ENCODE data around the gene COL5A1. TPM values are rescaled to one million over a fixed set of nuclear protein-coding genes. Genes with fewer than 3 reads are reported as not detected.

Gene COL5A1
- polyA plus RNA-seq, 3 donors, result 0.01 TPM; not detected in 2

GRCh38 chr9:134765785-134766184, 124.2 kb downstream of the COL5A1 start:
- peaks cover 25 to 55% (median 42%) of the 10 kb centered on the region in 3 donors for H3K27me3 Mint-ChIP-seq (ENCODE audit: low read depth in 3 of 3)
- Histone ChIP-seq H3K9ac (ENCODE audit: insufficient read depth, low read length, poor library complexity, severe bottlenecking) (no peak overlapping the region), H3K79me2 (ENCODE audit: insufficient read depth, low read length) (no peaks in the 10 kb centered on the region), H3K4me1 (ENCODE audit: control insufficient read depth in 1 of 2, insufficient read depth in 2 of 2, low read length in 2 of 2) (no peaks in the 10 kb centered on the region), H3K4me2 (replicated peaks; ENCODE audit: extremely low read depth, low read length, poor library complexity, severe bottlenecking) (no peak overlapping the region), H3K4me3 (replicated peaks in 1 of 3; ENCODE audit: low read depth in 2 of 3, low read length in 3 of 3) (no peak overlapping the region), H4K20me1 (ENCODE audit: insufficient read depth, low read length) (no peaks in the 10 kb centered on the region), H2AFZ (ENCODE audit: insufficient read depth, low read depth, low read length, poor library complexity, severe bottlenecking) (no peak overlapping the region), H3K9me3 (replicated peaks in 1 of 2; ENCODE audit: control insufficient read depth in 1 of 2, insufficient read depth in 1 of 2, low read length in 2 of 2) (peaks cover 0 to 2% of the 10 kb centered on the region in 2 donors), H3K36me3 (replicated peaks in 1 of 2; ENCODE audit: control insufficient read depth in 1 of 2, insufficient read depth in 2 of 2, low read length in 2 of 2) (no peaks in the 10 kb centered on the region), H3K27ac (ENCODE audit: low read depth in 1 of 2, low read length in 2 of 2) (no peak overlapping the region), H3K27me3 (ENCODE audit: control insufficient read depth in 2 of 2, insufficient read depth in 2 of 2, low read length in 2 of 2) (peaks cover 2 to 48% of the 10 kb centered on the region in 2 donors)
- no peak overlapping the region for H3K4me3 Mint-ChIP-seq
- no peak overlapping the region for H3K27ac Mint-ChIP-seq
- intact Hi-C loops (cut with micrococcal nuclease), result no loop called here
- no peaks in the 10 kb centered on the region for H3K4me1 Mint-ChIP-seq
- no peaks in the 10 kb centered on the region for H3K36me3 Mint-ChIP-seq
- 65% methylated on average over 15 of the region's 15 CpGs for WGBS (ENCODE audit: insufficient coverage)
- TF ChIP-seq CTCF (IDR thresholded peaks at IDR 0.05), result no peak
- peaks cover 0 to 5% (median 2%) of the 10 kb centered on the region in 7 donors for H3K9me3 Mint-ChIP-seq
- DNase-seq, result no peak

- H3K4me3 ChIP-seq (replicated peaks in 1 of 3; ENCODE audit: low read depth in 2 of 3, low read length in 3 of 3), result no peak overlapping the region
- Mint-ChIP-seq H3K27me3 (ENCODE audit: low read depth in 3 of 3) (peaks cover 33 to 63% (median 47%) of the 10 kb centered on the region in 3 donors), H3K4me3 (peak overlapping the region in 1 of 2 donors; percentile 72), H3K36me3 (no peaks in the 10 kb centered on the region), H3K4me1 (no peaks in the 10 kb centered on the region), H3K9me3 (peaks cover 0 to 2% (median 0%) of the 10 kb centered on the region in 7 donors), H3K27ac (no peak overlapping the region)
- DNase-seq, result no peak
- H2AFZ ChIP-seq (ENCODE audit: insufficient read depth, low read depth, low read length, poor library complexity, severe bottlenecking), result no peak overlapping the region
- H3K4me2 ChIP-seq (replicated peaks; ENCODE audit: extremely low read depth, low read length, poor library complexity, severe bottlenecking), result no peak overlapping the region
- peaks cover 3 to 56% of the 10 kb centered on the region in 2 donors for H3K27me3 ChIP-seq (ENCODE audit: control insufficient read depth in 2 of 2, insufficient read depth in 2 of 2, low read length in 2 of 2)
- H3K4me1 ChIP-seq (ENCODE audit: control insufficient read depth in 1 of 2, insufficient read depth in 2 of 2, low read length in 2 of 2), result no peaks in the 10 kb centered on the region
- no peak overlapping the region for H3K27ac ChIP-seq (ENCODE audit: low read depth in 1 of 2, low read length in 2 of 2)
- TF ChIP-seq CTCF (IDR thresholded peaks at IDR 0.05), result no peak
- no peak overlapping the region for H3K9ac ChIP-seq (ENCODE audit: insufficient read depth, low read length, poor library complexity, severe bottlenecking)
- no peaks in the 10 kb centered on the region for H3K79me2 ChIP-seq (ENCODE audit: insufficient read depth, low read length)
- intact Hi-C loops (cut with micrococcal nuclease), result no loop called here
- no peaks in the 10 kb centered on the region for H4K20me1 ChIP-seq (ENCODE audit: insufficient read depth, low read length)
- WGBS (ENCODE audit: insufficient coverage), result 0% methylated on average over 3 of the region's 8 CpGs
- H3K36me3 ChIP-seq (replicated peaks in 1 of 2; ENCODE audit: control insufficient read depth in 1 of 2, insufficient read depth in 2 of 2, low read length in 2 of 2), result no peaks in the 10 kb centered on the region
- no peaks in the 10 kb centered on the region for H3K9me3 ChIP-seq (replicated peaks in 1 of 2; ENCODE audit: control insufficient read depth in 1 of 2, insufficient read depth in 1 of 2, low read length in 2 of 2)
Measured at GRCh38 chr9:134766587-134766986, 125.0 kb downstream of the COL5A1 start.

Measured in CD14-positive monocyte (primary cell).